Nephron progenitor cell (in vitro differentiated cells): Measurements from ENCODE around the gene LRPAP1.
"Not testable (repeated sequence)": the region's sequence is repeated elsewhere in the genome, so short reads cannot be mapped to it uniquely, and the experiment has no call there.

Experiments used
- DNase-seq: peaks from one replicate; pipeline ENCODE4 v3.0.0; 2021
- H3K27ac Mint-ChIP-seq: 2 replicates; pipeline ENCODE4 v1.8.0; 2021; ENCODE audit warnings: mild to moderate bottlenecking, moderate library complexity, mixed read lengths
- H3K27me3 Mint-ChIP-seq: 2 replicates; pipeline ENCODE4 v1.8.0; 2021; ENCODE audit warnings: mild to moderate bottlenecking, low read depth, mixed read lengths; ENCODE audit not compliant: poor library complexity
- H3K36me3 Mint-ChIP-seq: 2 replicates; pipeline ENCODE4 v1.8.0; 2021; ENCODE audit warnings: low read depth, mixed read lengths
- H3K4me1 Mint-ChIP-seq: 2 replicates; pipeline ENCODE4 v1.8.0; 2021; ENCODE audit warnings: mixed read lengths
- H3K4me3 Mint-ChIP-seq: 2 replicates; pipeline ENCODE4 v1.8.0; 2021; ENCODE audit warnings: mild to moderate bottlenecking, moderate library complexity, mixed read lengths
- H3K9me3 Mint-ChIP-seq: 2 replicates; pipeline ENCODE4 v1.8.0; 2021; ENCODE audit warnings: mild to moderate bottlenecking, moderate library complexity, mixed read lengths
- TF ChIP-seq, protein P1 (sequence below): fragments of 200-600 bp; sonication (generic); IDR thresholded peaks from 2 replicates; pipeline ENCODE4 v1.5.0; 2021; ENCODE audit warnings: antibody characterized with exemption

LRPAP1 gene

DNA sequence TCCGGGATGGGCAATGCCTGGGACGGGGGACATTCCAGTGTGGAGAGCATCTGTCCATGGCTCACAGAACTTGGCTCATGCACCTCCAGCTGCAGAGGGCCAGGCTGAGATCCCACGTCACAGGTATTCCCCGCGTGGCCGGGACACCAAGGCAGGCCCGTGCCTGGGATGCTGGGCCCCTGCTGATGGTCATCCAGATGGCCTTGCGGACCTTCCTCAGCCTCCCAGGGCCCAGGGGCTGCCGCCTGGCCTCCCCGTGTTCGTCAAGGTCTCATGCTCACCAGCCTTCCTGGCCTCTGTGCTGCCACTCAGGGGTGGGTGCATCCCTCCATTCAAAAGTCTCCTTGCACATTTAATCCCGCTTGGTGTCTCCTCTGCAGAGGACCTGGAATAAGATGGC lies 40.9 kb upstream of the LRPAP1 start:
- Mint-ChIP-seq H3K4me3 (no peak overlapping the region), H3K27ac (no peak overlapping the region), H3K4me1 (peaks cover 47% of the 10 kb centered on the region), H3K36me3 (no peaks in the 10 kb centered on the region), H3K27me3 (peaks cover 10% of the 10 kb centered on the region), H3K9me3 (no peaks in the 10 kb centered on the region)
- DNase-seq, result no peak
- TF ChIP-seq, protein P1, sequence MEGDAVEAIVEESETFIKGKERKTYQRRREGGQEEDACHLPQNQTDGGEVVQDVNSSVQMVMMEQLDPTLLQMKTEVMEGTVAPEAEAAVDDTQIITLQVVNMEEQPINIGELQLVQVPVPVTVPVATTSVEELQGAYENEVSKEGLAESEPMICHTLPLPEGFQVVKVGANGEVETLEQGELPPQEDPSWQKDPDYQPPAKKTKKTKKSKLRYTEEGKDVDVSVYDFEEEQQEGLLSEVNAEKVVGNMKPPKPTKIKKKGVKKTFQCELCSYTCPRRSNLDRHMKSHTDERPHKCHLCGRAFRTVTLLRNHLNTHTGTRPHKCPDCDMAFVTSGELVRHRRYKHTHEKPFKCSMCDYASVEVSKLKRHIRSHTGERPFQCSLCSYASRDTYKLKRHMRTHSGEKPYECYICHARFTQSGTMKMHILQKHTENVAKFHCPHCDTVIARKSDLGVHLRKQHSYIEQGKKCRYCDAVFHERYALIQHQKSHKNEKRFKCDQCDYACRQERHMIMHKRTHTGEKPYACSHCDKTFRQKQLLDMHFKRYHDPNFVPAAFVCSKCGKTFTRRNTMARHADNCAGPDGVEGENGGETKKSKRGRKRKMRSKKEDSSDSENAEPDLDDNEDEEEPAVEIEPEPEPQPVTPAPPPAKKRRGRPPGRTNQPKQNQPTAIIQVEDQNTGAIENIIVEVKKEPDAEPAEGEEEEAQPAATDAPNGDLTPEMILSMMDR, result no peak

DNA sequence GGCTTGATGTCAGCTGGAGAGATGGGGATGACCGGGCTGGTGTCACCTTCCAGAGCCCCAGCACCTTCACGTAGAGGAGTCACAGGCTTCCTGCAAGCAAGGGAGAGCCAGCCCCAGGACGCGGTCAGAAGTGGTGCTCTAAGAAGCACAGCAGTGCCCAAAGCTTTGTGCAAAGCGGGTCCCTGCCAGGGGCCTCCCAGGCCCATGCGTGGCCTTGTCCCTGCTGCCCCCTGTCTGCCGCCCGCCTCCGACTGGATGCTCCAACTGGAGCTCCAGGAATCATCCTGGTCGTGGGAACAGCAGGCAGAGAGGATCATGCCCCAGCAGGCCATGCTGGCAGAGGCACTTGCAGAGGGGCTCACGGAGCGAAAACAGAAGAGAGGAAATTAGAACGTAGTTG lies 40.1 kb upstream of the LRPAP1 start:
- Mint-ChIP-seq H3K27me3 (peaks cover 10% of the 10 kb centered on the region), H3K4me1 (peaks cover 39% of the 10 kb centered on the region), H3K4me3 (no peak overlapping the region), H3K9me3 (no peaks in the 10 kb centered on the region), H3K36me3 (no peaks in the 10 kb centered on the region), H3K27ac (no peak overlapping the region)
- TF ChIP-seq, protein P1, result no peak
- no peak for DNase-seq

DNA sequence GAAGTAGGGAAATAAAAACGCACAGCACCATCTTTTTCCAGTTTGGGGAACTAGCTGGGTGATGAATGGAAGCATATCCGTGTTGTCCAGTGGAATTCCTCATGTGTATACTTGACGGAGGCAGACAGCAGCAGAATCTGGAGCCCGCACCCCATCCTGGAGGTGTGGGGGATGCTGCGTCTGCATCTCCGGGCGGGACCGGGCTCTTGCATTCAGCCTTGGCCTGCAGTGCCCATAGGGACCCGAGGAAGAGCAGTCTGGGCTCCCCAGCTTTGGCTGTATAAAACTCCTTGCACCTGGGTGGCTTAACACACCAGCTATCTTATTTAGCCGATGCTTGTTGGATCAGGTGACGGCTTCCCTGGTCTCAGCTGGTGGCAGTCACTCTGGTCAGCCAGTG lies 39.7 kb upstream of the LRPAP1 start:
- H3K27ac Mint-ChIP-seq, result no peak overlapping the region
- no peak for DNase-seq
- H3K27me3 Mint-ChIP-seq, result peaks cover 10% of the 10 kb centered on the region
- no peaks in the 10 kb centered on the region for H3K36me3 Mint-ChIP-seq
- TF ChIP-seq, protein P1, result no peak
- peaks cover 35% of the 10 kb centered on the region for H3K4me1 Mint-ChIP-seq
- H3K4me3 Mint-ChIP-seq, result no peak overlapping the region
- no peaks in the 10 kb centered on the region for H3K9me3 Mint-ChIP-seq

DNA sequence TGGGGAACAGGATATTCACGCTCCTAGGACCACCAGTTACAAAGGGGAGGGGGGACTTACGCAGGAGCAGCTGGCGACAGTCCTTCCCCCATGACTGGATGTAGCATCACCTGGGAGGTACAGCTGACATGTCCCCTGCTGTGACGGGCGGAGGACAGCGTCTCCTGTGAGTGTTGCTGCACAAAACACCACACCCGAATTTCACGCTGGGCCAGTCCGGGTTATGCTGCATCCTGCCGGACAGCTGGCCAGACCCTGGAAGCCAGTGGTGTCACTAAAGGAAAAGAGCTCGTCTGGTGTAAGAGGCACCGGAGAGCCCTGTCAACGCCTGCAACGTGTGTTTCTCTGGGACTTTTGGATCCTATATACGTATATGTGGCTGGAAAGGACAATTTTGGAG lies 38.7 kb upstream of the LRPAP1 start:
- H3K36me3 Mint-ChIP-seq, H3K9me3 Mint-ChIP-seq, H3K4me3 Mint-ChIP-seq, H3K27ac Mint-ChIP-seq, DNase-seq: not testable (repeated sequence)
- Mint-ChIP-seq H3K27me3 (peaks cover 10% of the 10 kb centered on the region), H3K4me1 (peaks cover 28% of the 10 kb centered on the region)

DNA sequence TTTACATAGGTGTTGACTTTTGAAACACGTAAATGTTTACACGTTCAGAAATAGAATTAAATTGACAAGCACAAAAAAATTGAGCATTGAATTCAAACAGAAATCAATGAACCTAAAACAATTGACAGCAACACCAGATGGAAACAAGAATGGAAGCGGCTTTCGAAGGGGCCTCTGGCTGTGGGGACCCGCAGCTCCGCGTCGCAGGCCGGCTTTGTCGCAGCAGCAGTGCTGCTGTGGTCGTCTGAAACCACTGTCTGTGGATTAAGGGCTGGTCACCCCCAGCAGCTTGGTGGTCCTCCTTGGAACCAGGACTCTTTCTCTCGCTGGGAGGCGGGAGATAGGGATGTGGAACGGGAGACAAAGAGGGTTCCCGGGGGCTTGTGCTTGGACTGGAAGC lies 37.4 kb upstream of the LRPAP1 start:
- not testable (repeated sequence) for H3K27ac Mint-ChIP-seq, H3K36me3 Mint-ChIP-seq, H3K9me3 Mint-ChIP-seq, H3K4me3 Mint-ChIP-seq, DNase-seq
- peaks cover 10% of the 10 kb centered on the region for H3K27me3 Mint-ChIP-seq
- H3K4me1 Mint-ChIP-seq, result peaks cover 15% of the 10 kb centered on the region

DNA sequence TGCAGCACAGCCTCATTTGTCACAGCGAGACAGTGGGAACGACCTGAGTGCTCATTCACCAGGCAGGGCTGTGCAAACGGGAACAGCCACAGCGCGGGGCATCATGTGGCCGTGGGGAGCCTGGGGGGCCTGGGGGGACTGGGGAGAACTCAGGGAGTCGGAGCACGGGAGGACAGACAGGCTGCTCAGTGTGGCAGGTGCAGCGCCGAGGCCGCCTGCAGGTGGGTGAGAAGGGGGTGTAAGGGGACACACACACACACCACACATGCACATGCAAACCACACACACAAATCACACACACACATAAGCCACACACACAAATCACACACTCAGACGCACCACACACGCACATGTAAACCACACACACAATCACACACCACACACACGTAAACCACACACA lies 34.5 kb upstream of the LRPAP1 start:
- TF ChIP-seq, protein P1, result peak; percentile 15
- peaks cover 12% of the 10 kb centered on the region for H3K27me3 Mint-ChIP-seq
- H3K4me3 Mint-ChIP-seq, H3K9me3 Mint-ChIP-seq, H3K27ac Mint-ChIP-seq, H3K36me3 Mint-ChIP-seq, H3K4me1 Mint-ChIP-seq: not testable (repeated sequence)
- peak; percentile 29 for DNase-seq

DNA sequence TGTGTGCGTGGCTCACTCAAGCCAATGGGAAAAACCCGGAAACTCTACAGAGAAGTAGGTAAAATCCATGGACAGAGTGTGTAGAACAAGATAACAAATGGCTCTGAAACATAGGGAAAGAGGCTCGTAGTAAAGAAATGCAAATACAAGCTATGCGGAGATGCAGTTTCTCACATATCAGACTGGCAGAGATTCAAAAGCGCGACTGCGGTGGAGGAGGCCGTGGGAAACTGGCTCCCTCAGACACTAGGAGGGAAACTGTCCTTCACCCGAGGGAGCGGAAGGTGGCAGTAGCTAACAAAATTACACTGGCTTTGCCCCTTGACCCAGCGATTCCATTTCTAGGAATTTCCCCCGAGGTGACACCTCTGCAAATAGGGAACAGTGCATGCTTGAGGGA lies 34.1 kb upstream of the LRPAP1 start:
- not testable (repeated sequence) for H3K27ac Mint-ChIP-seq, H3K4me3 Mint-ChIP-seq, H3K4me1 Mint-ChIP-seq, H3K36me3 Mint-ChIP-seq, H3K9me3 Mint-ChIP-seq, DNase-seq
- TF ChIP-seq, protein P1, result peak; percentile 30
- peaks cover 14% of the 10 kb centered on the region for H3K27me3 Mint-ChIP-seq

DNA sequence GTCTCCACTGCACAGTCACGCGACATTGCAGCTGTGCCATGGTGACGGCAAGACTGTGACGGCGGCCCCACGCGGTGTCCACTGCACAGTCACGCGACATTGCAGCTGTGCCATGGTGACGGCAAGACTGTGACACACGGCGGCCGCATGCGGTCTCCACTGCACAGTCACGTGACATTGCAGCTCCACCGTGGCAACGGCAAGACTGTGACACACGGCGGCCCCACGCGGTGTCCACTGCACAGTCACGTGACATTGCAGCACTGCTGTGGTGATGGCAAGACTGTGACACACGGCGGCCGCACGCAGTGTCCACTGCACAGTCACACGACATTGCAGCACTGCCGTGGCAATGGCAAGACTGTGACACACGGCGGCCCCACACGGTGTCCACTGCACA lies 32.7 kb upstream of the LRPAP1 start:
- H3K36me3 Mint-ChIP-seq, H3K4me3 Mint-ChIP-seq, H3K9me3 Mint-ChIP-seq, H3K4me1 Mint-ChIP-seq, DNase-seq, H3K27ac Mint-ChIP-seq: not testable (repeated sequence)
- H3K27me3 Mint-ChIP-seq, result peaks cover 14% of the 10 kb centered on the region
